GM21423 (cell line): ENCODE results near the gene VPS26A.

Experiments
- ATAC-seq: cut with Tn5 transposase; IDR thresholded peaks from one replicate; pipeline ENCODE4 v1.9.1; 2021; ENCODE audit warnings: mild to moderate bottlenecking, moderate library complexity; ENCODE audit not compliant: unreplicated experiment

Gene VPS26A

GRCh38 chr10:69218831-69219230 lies 94.9 kb downstream of the VPS26A start:
- no peak for ATAC-seq

- ATAC-seq = no peak
These were observed 96.1 kb downstream of the VPS26A start, which contains the start of gene HKDC1 for GRCh38 chr10:69220041-69220451. Gene HKDC1, plus strand, starts transcription at chr10:69220332. Its CDS starts 104 bp downstream, at chr10:69220436.

DNA sequence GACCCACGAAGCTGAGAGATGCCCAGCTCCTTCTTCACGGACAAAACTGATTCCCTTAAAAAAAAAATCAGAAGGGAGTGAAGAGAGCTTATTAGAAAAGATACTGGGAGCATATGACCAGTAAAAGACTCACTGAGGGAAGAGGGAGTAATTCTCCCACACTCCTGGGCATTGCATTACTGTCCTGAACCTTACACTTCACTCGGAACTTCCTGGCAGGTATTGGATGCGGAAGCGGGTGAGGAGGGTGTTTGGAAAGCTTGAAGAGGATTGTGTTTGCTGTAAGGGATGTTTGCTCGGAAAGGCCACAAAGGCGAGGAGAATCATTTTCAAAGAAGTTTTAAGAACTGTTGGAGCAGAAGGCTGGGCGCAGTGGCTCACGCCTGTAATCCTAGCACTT lies 96.5 kb downstream of the VPS26A start:
- no peak for ATAC-seq
